Vagina (tissue), 2 donors: ENCODE results near the gene CDH24. TPM values are rescaled to one million over a fixed set of nuclear protein-coding genes. Genes with fewer than 3 reads are reported as not detected.

Source experiments
- DNase-seq, 2 donors: peaks; one replicate each; pipeline ENCODE4 v3.0.0-alpha.2; 2017; ENCODE audit errors: extremely low spot score in 2 of 2
- H3K27ac ChIP-seq: fragments of 200-600 bp; sonication (generic); one replicate; pipeline ENCODE4 v1.5.1; 2019
- H3K27me3 ChIP-seq: fragments of 200-600 bp; sonication (generic); one replicate; pipeline ENCODE4 v1.5.1; 2019
- H3K36me3 ChIP-seq, 2 donors: fragments of 200-600 bp; sonication (generic); one replicate each; pipeline ENCODE4 v1.5.1; 2017 to 2019
- H3K4me1 ChIP-seq: fragments of 200-600 bp; sonication (generic); one replicate; pipeline ENCODE4 v1.5.1; 2019
- H3K4me3 ChIP-seq, 2 donors: fragments of 200-600 bp; sonication (generic); 1 replicate in 1 of 2; 2 replicates in 1 of 2; pipeline ENCODE4 v1.5.1; 2016 to 2019
- H3K9me3 ChIP-seq: fragments of 200-600 bp; sonication (generic); one replicate; pipeline ENCODE4 v1.5.1; 2019
- CTCF ChIP-seq, 3 experiments: fragments of 450-650 bp in 2 of 3; fragments of 200-600 bp in 1 of 3; sonication (generic) in 1 of 3; IDR thresholded peaks; one replicate each; pipeline ENCODE4 v1.5.1; 2017 to 2019; ENCODE audit warnings: antibody characterized with exemption in 3 of 3, mild to moderate bottlenecking in 2 of 3, moderate library complexity in 2 of 3
- POLR2A ChIP-seq, 2 donors: fragments of 450-650 bp; IDR thresholded peaks; one replicate each; pipeline ENCODE4 v1.6.1; 2017; ENCODE audit warnings: antibody characterized with exemption in 2 of 2, mild to moderate bottlenecking in 2 of 2, moderate library complexity in 2 of 2
- POLR2AphosphoS5 ChIP-seq, 2 donors: sonication (generic); formaldehyde crosslinking; IDR thresholded peaks; one replicate each; pipeline ENCODE4 v1.9.0; 2017; ENCODE audit warnings: antibody characterized with exemption in 2 of 2, mild to moderate bottlenecking in 2 of 2, low read depth in 1 of 2; ENCODE audit not compliant: insufficient read depth in 1 of 2
- intact Hi-C: fragments of 100-400 bp; cut with DNase I; formaldehyde crosslinking; loops from one replicate; pipeline ENCODE4 v1.15.1; 2023
- total RNA-seq: library from RNA; depleted of rRNA; stranded (reverse); fragments of >200 nt; gene quantifications from one replicate; pipeline ENCODE4 v1.2.3, GENCODE V29; 2016

Gene CDH24
- total RNA-seq, 1 donor from 2014 or later: 5.4 TPM

GRCh38 chr14:23043754-23044153, 13.6 kb downstream of the CDH24 start:
- no peaks in the 10 kb centered on the region for H3K27me3 ChIP-seq
- DNase-seq: no peak
- H3K4me3 ChIP-seq: no peak overlapping the region
- H3K27ac ChIP-seq: no peak overlapping the region
- H3K9me3 ChIP-seq: no peaks in the 10 kb centered on the region
- TF ChIP-seq POLR2AphosphoS5 (IDR thresholded peaks at IDR 0.05; ENCODE audit: insufficient read depth in 1 of 2, low read depth in 1 of 2): no peak
- TF ChIP-seq POLR2A (IDR thresholded peaks at IDR 0.05): no peak
- no peak for TF ChIP-seq CTCF (IDR thresholded peaks at IDR 0.05)
- no peaks in the 10 kb centered on the region for H3K4me1 ChIP-seq
- intact Hi-C loops: no loop called here
- H3K36me3 ChIP-seq: no peaks in the 10 kb centered on the region

GRCh38 chr14:23043145-23043544, 14.2 kb downstream of the CDH24 start:
- Histone ChIP-seq H3K4me3 (no peak overlapping the region), H3K9me3 (no peaks in the 10 kb centered on the region), H3K36me3 (no peaks in the 10 kb centered on the region), H3K27me3 (no peaks in the 10 kb centered on the region), H3K27ac (no peak overlapping the region), H3K4me1 (no peaks in the 10 kb centered on the region)
- intact Hi-C loops: no loop called here
- no peak for DNase-seq
- no peak for TF ChIP-seq POLR2A (IDR thresholded peaks at IDR 0.05)
- TF ChIP-seq CTCF (IDR thresholded peaks at IDR 0.05): no peak
- no peak for TF ChIP-seq POLR2AphosphoS5 (IDR thresholded peaks at IDR 0.05; ENCODE audit: insufficient read depth in 1 of 2, low read depth in 1 of 2)

- no peak for TF ChIP-seq POLR2AphosphoS5 (IDR thresholded peaks at IDR 0.05; ENCODE audit: insufficient read depth in 1 of 2, low read depth in 1 of 2)
- no peak for TF ChIP-seq CTCF (IDR thresholded peaks at IDR 0.05)
- no peak for TF ChIP-seq POLR2A (IDR thresholded peaks at IDR 0.05)
- H3K4me3 ChIP-seq: no peak within 1 kb of the TSS
Measured at GRCh38 chr14:23042162-23042965, 15.0 kb downstream of the CDH24 start, which contains the start of gene PSMB11. PSMB11 (plus strand) TSS chr14:23042212; CDS start chr14:23042226, 14 bp downstream.

GRCh38 chr14:23041729-23042128, 15.6 kb downstream of the CDH24 start:
- Histone ChIP-seq H3K4me1 (no peaks in the 10 kb centered on the region), H3K36me3 (no peaks in the 10 kb centered on the region), H3K27ac (no peak overlapping the region), H3K9me3 (no peaks in the 10 kb centered on the region), H3K27me3 (no peaks in the 10 kb centered on the region), H3K4me3 (no peak overlapping the region)
- intact Hi-C loops: no loop called here
- TF ChIP-seq POLR2AphosphoS5 (IDR thresholded peaks at IDR 0.05; ENCODE audit: insufficient read depth in 1 of 2, low read depth in 1 of 2) (no peak), POLR2A (IDR thresholded peaks at IDR 0.05) (no peak), CTCF (IDR thresholded peaks at IDR 0.05) (no peak)
- DNase-seq: no peak

More at GRCh38 chr14:23042162-23042965, 15.0 kb downstream of the CDH24 start, which contains the start of gene PSMB11:
- Histone ChIP-seq H3K27ac (no peak within 1 kb of the TSS), H3K36me3 (no peaks in the 10 kb centered on the region), H3K9me3 (no peaks in the 10 kb centered on the region), H3K27me3 (no peaks in the 10 kb centered on the region), H3K4me1 (no peaks in the 10 kb centered on the region)
- DNase-seq: no peak
- intact Hi-C loops: no loop called here

- TF ChIP-seq POLR2AphosphoS5 (IDR thresholded peaks at IDR 0.05; ENCODE audit: insufficient read depth in 1 of 2, low read depth in 1 of 2) (no peak), POLR2A (IDR thresholded peaks at IDR 0.05) (no peak), CTCF (IDR thresholded peaks at IDR 0.05) (no peak)
- H3K27me3 ChIP-seq: no peaks in the 10 kb centered on the region
- no peaks in the 10 kb centered on the region for H3K4me1 ChIP-seq
- H3K36me3 ChIP-seq: no peaks in the 10 kb centered on the region
- no peaks in the 10 kb centered on the region for H3K9me3 ChIP-seq
- DNase-seq: no peak
- intact Hi-C loops: no loop called here
- H3K27ac ChIP-seq: no peak overlapping the region
- H3K4me3 ChIP-seq: no peak overlapping the region
Measured at GRCh38 chr14:23040100-23040499, 17.2 kb downstream of the CDH24 start.
